ENCODE data around the gene CTBS.

Gene CTBS

GRCh38 chr1:84573967-84574842 is at the start of gene CTBS (continued):
- TF ChIP-seq BCL11A (tag by site-specific recombination; IDR thresholded peaks at IDR 0.05; ENCODE audit: low read depth) (no peak), ZBTB8A (tag by site-specific recombination; IDR thresholded peaks at IDR 0.05) (peak; percentile 78), REPIN1 (tag by site-specific recombination; IDR thresholded peaks at IDR 0.05; ENCODE audit: low read depth) (no peak), ZSCAN16 (tag by site-specific recombination; IDR thresholded peaks at IDR 0.05) (no peak), ZFP69B (tag by site-specific recombination; IDR thresholded peaks at IDR 0.05) (peak; percentile 49; the same call in 1 of the 2 replicates), ZNF654 (tag by site-specific recombination; IDR thresholded peaks at IDR 0.05; ENCODE audit: low read depth) (no peak), ATF2 (tag by site-specific recombination; IDR thresholded peaks at IDR 0.05; ENCODE audit: low read depth) (no peak), ZNF404 (tag by site-specific recombination; IDR thresholded peaks at IDR 0.05) (no peak), ZIC2 (tag by site-specific recombination; IDR thresholded peaks at IDR 0.05) (no peak; the same call in none of the 2 replicates), ZNF394 (tag by site-specific recombination; IDR thresholded peaks at IDR 0.05; ENCODE audit: borderline replicate concordance) (no peak), ZNF169 (tag by site-specific recombination; IDR thresholded peaks at IDR 0.05) (no peak), ZEB2 (tag by site-specific recombination; IDR thresholded peaks at IDR 0.05) (no peak), ZNF16 (tag by site-specific recombination; IDR thresholded peaks at IDR 0.05; ENCODE audit: low read depth) (no peak), ZNF211 (tag by site-specific recombination; IDR thresholded peaks at IDR 0.05; ENCODE audit: low read depth) (no peak), ZBTB26 (tag by site-specific recombination; optimal IDR thresholded peaks at IDR 0.05) (peak; percentile 71), GLIS1 (tag by site-specific recombination; IDR thresholded peaks at IDR 0.05) (peak; percentile 36; the same call in 1 of the 2 replicates), ZNF146 (tag by site-specific recombination; IDR thresholded peaks at IDR 0.05) (no peak), ZNF274 (IDR thresholded peaks at IDR 0.05; ENCODE audit: low read length) (no peak), ZNF274 (tag by site-specific recombination; IDR thresholded peaks at IDR 0.05; ENCODE audit: borderline replicate concordance) (no peak), ZNF510 (tag by site-specific recombination; IDR thresholded peaks at IDR 0.05; ENCODE audit: insufficient replicate concordance) (no peak), ZNF843 (tag by site-specific recombination; IDR thresholded peaks at IDR 0.05) (no peak), HOXD13 (CRISPR knock-in tag; IDR thresholded peaks at IDR 0.05; ENCODE audit: borderline replicate concordance) (no peak), ZNF433 (tag by site-specific recombination; IDR thresholded peaks at IDR 0.05; ENCODE audit: low read depth) (no peak), ZNF416 (tag by site-specific recombination; IDR thresholded peaks at IDR 0.05) (no peak), ZBTB11 (tag by site-specific recombination; conservative IDR thresholded peaks at IDR 0.05; ENCODE audit: low read depth) (no peak)
- TF ChIP-seq, protein P1, sequence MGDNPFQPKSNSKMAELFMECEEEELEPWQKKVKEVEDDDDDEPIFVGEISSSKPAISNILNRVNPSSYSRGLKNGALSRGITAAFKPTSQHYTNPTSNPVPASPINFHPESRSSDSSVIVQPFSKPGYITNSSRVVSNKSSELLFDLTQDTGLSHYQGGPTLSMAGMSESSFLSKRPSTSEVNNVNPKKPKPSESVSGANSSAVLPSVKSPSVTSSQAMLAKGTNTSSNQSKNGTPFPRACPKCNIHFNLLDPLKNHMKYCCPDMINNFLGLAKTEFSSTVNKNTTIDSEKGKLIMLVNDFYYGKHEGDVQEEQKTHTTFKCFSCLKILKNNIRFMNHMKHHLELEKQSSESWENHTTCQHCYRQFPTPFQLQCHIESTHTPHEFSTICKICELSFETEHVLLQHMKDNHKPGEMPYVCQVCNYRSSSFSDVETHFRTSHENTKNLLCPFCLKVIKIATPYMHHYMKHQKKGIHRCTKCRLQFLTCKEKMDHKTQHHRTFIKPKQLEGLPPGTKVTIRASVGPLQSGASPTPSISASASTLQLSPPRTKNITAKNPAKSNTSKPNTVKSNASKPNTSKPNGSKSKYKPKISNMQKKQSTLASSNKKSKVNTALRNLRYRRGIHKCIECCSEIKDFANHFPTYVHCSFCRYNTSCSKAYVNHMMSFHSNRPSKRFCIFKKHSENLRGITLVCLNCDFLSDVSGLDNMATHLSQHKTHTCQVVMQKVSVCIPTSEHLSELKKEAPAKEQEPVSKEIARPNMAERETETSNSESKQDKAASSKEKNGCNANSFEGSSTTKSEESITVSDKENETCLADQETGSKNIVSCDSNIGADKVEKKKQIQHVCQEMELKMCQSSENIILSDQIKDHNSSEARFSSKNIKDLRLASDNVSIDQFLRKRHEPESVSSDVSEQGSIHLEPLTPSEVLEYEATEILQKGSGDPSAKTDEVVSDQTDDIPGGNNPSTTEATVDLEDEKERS (tag by site-specific recombination; IDR thresholded peaks at IDR 0.05): no peak
- TF ChIP-seq, protein P2, sequence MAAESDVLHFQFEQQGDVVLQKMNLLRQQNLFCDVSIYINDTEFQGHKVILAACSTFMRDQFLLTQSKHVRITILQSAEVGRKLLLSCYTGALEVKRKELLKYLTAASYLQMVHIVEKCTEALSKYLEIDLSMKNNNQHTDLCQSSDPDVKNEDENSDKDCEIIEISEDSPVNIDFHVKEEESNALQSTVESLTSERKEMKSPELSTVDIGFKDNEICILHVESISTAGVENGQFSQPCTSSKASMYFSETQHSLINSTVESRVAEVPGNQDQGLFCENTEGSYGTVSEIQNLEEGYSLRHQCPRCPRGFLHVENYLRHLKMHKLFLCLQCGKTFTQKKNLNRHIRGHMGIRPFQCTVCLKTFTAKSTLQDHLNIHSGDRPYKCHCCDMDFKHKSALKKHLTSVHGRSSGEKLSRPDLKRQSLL (tag by site-specific recombination; IDR thresholded peaks at IDR 0.05): peak; percentile 48; the same call in 1 of the 2 replicates
- TF ChIP-seq, protein P3, sequence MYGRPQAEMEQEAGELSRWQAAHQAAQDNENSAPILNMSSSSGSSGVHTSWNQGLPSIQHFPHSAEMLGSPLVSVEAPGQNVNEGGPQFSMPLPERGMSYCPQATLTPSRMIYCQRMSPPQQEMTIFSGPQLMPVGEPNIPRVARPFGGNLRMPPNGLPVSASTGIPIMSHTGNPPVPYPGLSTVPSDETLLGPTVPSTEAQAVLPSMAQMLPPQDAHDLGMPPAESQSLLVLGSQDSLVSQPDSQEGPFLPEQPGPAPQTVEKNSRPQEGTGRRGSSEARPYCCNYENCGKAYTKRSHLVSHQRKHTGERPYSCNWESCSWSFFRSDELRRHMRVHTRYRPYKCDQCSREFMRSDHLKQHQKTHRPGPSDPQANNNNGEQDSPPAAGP (tag by site-specific recombination; IDR thresholded peaks at IDR 0.05): no peak
